B cell (primary cell): ENCODE results near the gene SLC25A6.

Experiments
- EZH2 ChIP-seq: IDR thresholded peaks from 2 replicates; pipeline ENCODE4 v1.6.1; 2012; ENCODE audit warnings: borderline replicate concordance, low read depth, mild to moderate bottlenecking, moderate library complexity, low read length; ENCODE audit not compliant: insufficient read depth, poor library complexity, severe bottlenecking
- TF ChIP-seq, protein P1 (sequence below): fragments of 200-600 bp; IDR thresholded peaks from one replicate; pipeline ENCODE4 v1.8.0; 2022; ENCODE audit warnings: antibody characterized with exemption, mild to moderate bottlenecking

GRCh38 chrX:1400049-1400448 lies 8.1 kb upstream of the SLC25A6 start:
- no peak for TF ChIP-seq EZH2
- TF ChIP-seq, protein P1, sequence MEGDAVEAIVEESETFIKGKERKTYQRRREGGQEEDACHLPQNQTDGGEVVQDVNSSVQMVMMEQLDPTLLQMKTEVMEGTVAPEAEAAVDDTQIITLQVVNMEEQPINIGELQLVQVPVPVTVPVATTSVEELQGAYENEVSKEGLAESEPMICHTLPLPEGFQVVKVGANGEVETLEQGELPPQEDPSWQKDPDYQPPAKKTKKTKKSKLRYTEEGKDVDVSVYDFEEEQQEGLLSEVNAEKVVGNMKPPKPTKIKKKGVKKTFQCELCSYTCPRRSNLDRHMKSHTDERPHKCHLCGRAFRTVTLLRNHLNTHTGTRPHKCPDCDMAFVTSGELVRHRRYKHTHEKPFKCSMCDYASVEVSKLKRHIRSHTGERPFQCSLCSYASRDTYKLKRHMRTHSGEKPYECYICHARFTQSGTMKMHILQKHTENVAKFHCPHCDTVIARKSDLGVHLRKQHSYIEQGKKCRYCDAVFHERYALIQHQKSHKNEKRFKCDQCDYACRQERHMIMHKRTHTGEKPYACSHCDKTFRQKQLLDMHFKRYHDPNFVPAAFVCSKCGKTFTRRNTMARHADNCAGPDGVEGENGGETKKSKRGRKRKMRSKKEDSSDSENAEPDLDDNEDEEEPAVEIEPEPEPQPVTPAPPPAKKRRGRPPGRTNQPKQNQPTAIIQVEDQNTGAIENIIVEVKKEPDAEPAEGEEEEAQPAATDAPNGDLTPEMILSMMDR: no peak
